Placental pericyte (primary cell): ENCODE measurements around the gene ADGRF4. TPM values are rescaled to one million over a fixed set of nuclear protein-coding genes. Genes with fewer than 3 reads are reported as not detected.

Source experiments
- total RNA-seq: library from RNA; depleted of rRNA; stranded (reverse); fragments of >200 nt; gene quantifications from 2 replicates; pipeline ENCODE4 v1.2.3, GENCODE V29; 2012

The ADGRF4 gene, protein sequence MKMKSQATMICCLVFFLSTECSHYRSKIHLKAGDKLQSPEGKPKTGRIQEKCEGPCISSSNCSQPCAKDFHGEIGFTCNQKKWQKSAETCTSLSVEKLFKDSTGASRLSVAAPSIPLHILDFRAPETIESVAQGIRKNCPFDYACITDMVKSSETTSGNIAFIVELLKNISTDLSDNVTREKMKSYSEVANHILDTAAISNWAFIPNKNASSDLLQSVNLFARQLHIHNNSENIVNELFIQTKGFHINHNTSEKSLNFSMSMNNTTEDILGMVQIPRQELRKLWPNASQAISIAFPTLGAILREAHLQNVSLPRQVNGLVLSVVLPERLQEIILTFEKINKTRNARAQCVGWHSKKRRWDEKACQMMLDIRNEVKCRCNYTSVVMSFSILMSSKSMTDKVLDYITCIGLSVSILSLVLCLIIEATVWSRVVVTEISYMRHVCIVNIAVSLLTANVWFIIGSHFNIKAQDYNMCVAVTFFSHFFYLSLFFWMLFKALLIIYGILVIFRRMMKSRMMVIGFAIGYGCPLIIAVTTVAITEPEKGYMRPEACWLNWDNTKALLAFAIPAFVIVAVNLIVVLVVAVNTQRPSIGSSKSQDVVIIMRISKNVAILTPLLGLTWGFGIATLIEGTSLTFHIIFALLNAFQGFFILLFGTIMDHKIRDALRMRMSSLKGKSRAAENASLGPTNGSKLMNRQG
- 0.22 and 0.29 TPM in 2 replicates for total RNA-seq

DNA sequence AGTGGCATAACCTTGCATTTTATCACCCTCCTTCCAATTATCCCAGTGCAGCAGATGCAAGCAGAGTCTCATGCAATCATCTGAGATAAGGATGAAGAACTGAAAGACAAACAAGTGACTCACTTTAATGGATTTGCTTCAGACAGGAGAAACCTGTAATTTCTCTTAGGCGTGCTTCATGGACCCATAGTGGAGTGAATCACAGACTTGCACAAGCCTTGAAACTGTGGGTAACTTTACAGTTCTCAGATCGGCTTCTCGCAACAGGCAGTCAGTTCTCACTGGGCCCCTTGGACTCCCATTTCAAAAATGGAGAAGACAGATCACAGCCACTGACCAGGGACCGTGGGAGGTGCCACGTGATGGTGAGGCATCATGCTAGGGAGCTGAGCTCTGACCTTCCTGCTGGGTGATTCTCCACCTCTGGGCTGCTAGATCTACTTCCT is at the start of gene ADGRF4:
Gene ADGRF4 (plus strand): TSS at position 239 of the 446 bp plus-strand sequence. CDS start 8,666 bp downstream, outside the sequence.

Other genes with a start within 250 kb of the ADGRF4 start
- 17.5 and 29.5 TPM in 2 replicates for gene CD2AP, start 220.8 kb upstream of the ADGRF4 start, total RNA-seq
- gene OPN5, start 83.5 kb downstream of the ADGRF4 start, total RNA-seq = not detected in 2 replicates